ENCODE measurements around the gene CSKMT. TPM values are rescaled to one million over a fixed set of nuclear protein-coding genes. Genes with fewer than 3 reads are reported as not detected.

Gene CSKMT
- total RNA-seq, 1 experiment from 2014 or later: 49.2 TPM

DNA sequence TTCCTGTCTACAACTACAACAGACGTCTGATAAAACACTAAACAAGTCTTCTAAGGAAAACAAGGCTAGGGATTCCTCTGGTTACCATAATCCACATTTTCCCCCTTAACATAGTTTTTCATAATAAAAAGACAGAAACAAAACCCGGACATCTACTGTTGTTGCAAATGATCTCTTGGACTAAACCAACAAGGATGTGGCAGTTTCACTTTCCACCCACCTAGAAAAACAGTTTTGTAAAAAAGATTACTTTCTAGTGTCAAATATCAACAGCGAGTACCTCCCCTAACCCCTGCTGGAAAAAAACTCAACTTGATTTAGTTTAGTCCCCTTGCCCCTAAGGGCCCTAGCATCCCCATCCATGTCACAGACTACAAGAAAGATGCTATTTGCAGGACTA lies 47.7 kb downstream of the CSKMT start:
- H3K56ac ChIP-seq (ENCODE audit: insufficient read length, low read depth, low read length): no peak overlapping the region
- Mint-ChIP-seq H3K4me3 (no peak overlapping the region; a peak in 1 of 5 replicates), H3K4me1 (peaks cover 31 to 52% of the 10 kb centered on the region in 2 experiments), H3K9me3 (no peaks in the 10 kb centered on the region; a peak in 1 of 5 replicates), H3K27ac (peak overlapping the region in 1 of 3 experiments; percentile 87; a peak in 1 of 7 replicates), H3K36me3 (ENCODE audit: insufficient read depth in 1 of 3, low read depth in 3 of 3) (peaks cover 41 to 75% (median 70%) of the 10 kb centered on the region in 3 experiments), H3K27me3 (ENCODE audit: low read depth) (no peaks in the 10 kb centered on the region)
- H3K9me3 ChIP-seq (ENCODE audit: control insufficient read depth, low read depth, low read length): no peaks in the 10 kb centered on the region
- H2BK120ac ChIP-seq (ENCODE audit: low read depth, low read length, poor library complexity, severe bottlenecking): no peak overlapping the region
- no peak overlapping the region for H2BK15ac ChIP-seq (ENCODE audit: low read depth, low read length)
- H3T11ph ChIP-seq (ENCODE audit: low read length): no peak overlapping the region
- no peak overlapping the region for H4K5ac ChIP-seq (ENCODE audit: insufficient read length, low read depth, low read length)
- H2AFZ ChIP-seq (ENCODE audit: low read length): no peak overlapping the region
- no peak overlapping the region for H2BK5ac ChIP-seq (ENCODE audit: insufficient read length, low read length)
- H3K14ac ChIP-seq (ENCODE audit: insufficient read depth, low read length): no peak overlapping the region
- no peak overlapping the region for H3K9ac ChIP-seq (ENCODE audit: extremely low read depth, insufficient read length, low read length)
- DNase-seq: no peak
- peaks cover 18% of the 10 kb centered on the region for H3K23me2 ChIP-seq (ENCODE audit: insufficient read length, low read depth, low read length, poor library complexity, severe bottlenecking)
- H2BK12ac ChIP-seq (ENCODE audit: insufficient read length, low read depth, low read length): no peak overlapping the region
- peaks cover 2% of the 10 kb centered on the region for H3K79me1 ChIP-seq (ENCODE audit: insufficient read depth, low read depth, low read length, poor library complexity, severe bottlenecking)
- H3K79me2 ChIP-seq (ENCODE audit: insufficient read depth, low read length): no peaks in the 10 kb centered on the region
- no CpG with 5 or more reads among the region's 3 CpGs for WGBS (ENCODE audit: extremely low coverage, insufficient read length, low lambda C conversion rate)
- no peak overlapping the region for H4K8ac ChIP-seq (replicated peaks; ENCODE audit: insufficient read length, low read depth, low read length)
- no peak overlapping the region for H3K4me2 ChIP-seq (ENCODE audit: insufficient read depth, insufficient read length, low read length)
- no peak overlapping the region for H3K27ac ChIP-seq (ENCODE audit: insufficient read length, low read depth, low read length)
- no peak overlapping the region for H3K4ac ChIP-seq (ENCODE audit: low read depth, low read length)
- no peak overlapping the region for H3K23ac ChIP-seq (ENCODE audit: insufficient read length, low read depth, low read length)
- no peak overlapping the region for H4K91ac ChIP-seq (ENCODE audit: insufficient read length, low read depth, low read length)
- H3K4me1 ChIP-seq (ENCODE audit: insufficient read depth, low read length): peaks cover 2% of the 10 kb centered on the region; the same call in 1 of the 2 replicates
- H4K20me1 ChIP-seq (ENCODE audit: control insufficient read depth, insufficient read depth, insufficient read length): no peaks in the 10 kb centered on the region
- no peak overlapping the region for H2BK20ac ChIP-seq (ENCODE audit: low read depth, low read length, poor library complexity, severe bottlenecking)
- TF ChIP-seq, protein P1, sequence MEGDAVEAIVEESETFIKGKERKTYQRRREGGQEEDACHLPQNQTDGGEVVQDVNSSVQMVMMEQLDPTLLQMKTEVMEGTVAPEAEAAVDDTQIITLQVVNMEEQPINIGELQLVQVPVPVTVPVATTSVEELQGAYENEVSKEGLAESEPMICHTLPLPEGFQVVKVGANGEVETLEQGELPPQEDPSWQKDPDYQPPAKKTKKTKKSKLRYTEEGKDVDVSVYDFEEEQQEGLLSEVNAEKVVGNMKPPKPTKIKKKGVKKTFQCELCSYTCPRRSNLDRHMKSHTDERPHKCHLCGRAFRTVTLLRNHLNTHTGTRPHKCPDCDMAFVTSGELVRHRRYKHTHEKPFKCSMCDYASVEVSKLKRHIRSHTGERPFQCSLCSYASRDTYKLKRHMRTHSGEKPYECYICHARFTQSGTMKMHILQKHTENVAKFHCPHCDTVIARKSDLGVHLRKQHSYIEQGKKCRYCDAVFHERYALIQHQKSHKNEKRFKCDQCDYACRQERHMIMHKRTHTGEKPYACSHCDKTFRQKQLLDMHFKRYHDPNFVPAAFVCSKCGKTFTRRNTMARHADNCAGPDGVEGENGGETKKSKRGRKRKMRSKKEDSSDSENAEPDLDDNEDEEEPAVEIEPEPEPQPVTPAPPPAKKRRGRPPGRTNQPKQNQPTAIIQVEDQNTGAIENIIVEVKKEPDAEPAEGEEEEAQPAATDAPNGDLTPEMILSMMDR (conservative IDR thresholded peaks at IDR 0.05): no peak
- no peak overlapping the region for H2AK5ac ChIP-seq (ENCODE audit: insufficient read length, low read length)
- H3K18ac ChIP-seq (ENCODE audit: insufficient read length, low read depth, low read length): no peak overlapping the region
- no peaks in the 10 kb centered on the region for H3K27me3 ChIP-seq (ENCODE audit: insufficient read depth, low read length)
